COLO829 (cell line): ENCODE measurements around the gene ZCCHC8.

Source experiments
- DNase-seq: peaks from one replicate; pipeline ENCODE4 v3.0.0; 2012; ENCODE audit warnings: low spot score

ZCCHC8 gene

DNA sequence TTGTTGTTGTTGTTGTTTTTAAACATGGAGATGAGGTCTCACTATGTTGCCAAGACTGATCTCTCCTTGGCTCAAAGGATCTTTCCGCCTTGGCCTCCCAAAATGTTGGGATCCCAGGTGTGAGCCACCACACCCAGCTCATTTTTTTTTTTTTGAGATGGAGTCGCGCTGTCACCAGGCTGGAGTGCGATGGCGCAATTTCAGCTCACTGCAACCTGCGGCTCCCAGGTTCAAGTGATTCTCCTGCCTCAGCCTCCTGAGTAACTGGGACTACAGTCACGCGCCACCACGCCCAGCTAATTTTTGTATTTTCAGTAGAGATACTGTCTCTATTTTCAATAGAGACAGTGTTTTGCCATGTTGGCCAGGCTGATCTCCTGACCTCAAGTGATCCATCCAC is 73.3 kb downstream of the ZCCHC8 start:
- DNase-seq: no peak

DNA sequence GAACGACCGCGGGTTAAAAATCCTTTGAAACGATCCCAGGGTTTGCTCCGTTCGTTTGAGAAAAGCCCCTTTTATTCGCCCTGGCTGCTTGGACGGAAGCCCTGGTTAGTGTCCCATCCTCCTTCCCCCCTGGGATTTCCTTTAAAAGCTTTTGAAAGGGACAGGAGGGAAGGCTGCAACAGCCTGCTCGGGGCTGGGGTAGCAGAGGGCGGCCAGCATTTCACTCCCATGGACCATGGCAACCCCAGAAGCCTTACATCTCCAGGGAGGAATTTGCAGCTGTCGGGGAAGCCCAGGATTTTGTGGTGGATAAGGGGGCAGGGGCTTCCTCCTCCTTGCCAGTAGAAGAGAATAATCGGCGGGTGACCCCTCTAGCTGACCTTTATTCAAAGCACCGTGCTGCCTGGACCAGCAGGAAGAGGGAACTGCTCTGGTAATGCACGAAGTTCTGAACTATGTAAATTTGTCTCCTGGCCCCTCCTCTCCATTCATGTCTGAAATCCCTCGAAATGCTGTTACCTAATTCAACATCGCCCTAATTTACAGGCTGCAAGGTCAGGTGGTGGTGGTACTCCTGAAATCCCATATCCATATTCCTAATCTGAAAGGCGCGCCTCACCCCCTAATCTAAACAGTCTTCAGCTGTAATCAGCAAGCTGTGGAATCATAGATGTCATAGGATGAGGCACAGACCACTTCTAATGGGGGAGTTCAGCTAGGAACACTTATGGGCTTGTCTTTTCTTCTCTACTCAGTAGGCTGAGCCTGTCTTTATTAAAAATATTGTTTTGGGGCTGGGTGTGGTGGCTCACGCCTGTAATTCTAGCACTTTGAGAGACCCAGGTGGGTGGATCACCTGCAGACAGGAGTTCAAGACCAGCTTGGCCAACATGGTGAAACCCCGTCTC is 77.2 kb downstream of the ZCCHC8 start:
- no peak for DNase-seq

DNA sequence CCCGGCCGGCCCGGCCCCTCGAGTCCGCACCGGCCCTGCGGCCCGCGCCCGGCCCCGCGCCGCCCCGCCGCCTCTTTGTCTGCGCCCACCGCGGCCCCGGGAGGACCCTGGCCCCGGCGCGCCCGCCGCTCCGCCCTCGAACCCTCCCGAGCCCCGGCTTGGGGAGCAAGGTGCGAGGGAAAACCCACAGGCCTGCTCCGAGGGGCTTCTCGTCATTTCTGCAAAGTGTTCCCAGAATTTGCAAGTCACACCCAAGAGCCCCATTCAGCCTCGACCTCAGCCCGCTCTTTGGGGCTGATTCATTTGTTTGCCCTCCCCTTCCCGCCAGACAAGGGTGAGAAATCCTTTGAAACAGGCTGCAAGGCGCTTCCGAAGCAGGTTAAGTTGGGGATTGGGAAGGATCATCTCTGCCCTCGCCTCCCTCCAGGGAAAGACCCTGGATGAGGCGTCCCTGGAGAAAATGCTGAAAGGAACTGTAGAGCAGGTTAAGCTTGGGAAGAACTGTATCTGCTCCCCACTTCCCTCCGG is 77.9 kb downstream of the ZCCHC8 start:
- no peak for DNase-seq

DNA sequence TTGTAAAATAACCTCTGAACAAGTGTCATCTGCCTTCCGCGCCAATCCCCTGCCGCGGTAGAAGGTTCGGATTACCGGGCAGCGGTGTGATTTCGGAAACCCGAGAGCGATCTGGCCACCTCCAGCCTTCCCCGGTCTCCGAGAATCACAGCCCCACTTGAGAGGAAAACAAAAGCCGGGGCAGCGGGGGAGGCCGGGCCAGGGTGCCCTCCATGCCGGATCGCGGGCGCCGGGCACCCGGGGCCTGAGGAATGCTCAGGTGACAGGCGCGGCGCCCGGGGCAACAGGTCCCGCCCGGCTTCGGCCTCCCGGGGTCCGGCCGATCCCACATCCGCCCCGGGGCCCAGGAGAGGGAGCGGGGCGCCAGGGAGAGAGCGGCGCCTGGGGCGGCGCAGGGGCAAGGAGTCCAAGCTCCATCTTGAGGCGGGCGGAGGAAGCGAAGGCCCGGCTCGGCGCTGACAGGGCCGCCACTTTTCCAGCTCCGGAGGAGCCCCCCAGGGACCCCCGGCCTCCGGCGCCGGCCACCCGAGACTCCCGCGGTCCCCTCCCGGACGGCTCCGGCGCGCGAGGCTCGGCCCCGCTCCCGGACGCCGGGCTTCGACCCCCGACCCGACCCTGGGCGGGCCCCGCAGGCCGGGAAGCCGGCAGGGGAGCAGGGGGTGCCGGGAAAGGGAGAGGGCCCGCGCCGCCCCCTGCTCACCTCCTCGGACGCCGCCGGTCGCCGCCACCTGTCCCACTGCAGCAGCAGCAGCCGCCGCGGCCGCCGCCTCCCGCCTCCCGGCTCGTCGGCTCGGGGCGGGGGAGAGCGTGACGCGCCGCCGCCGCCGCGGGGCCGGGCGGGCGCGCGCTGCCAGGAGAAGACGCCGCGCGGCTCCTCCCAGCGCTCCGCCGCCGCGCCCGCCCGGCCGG is 78.7 kb downstream of the ZCCHC8 start, which contains the start of gene CLIP1:
TSS of gene CLIP1 (minus strand) at position 849 of the 909 bp plus-strand sequence. CDS start 42,217 bp downstream, outside the sequence.
- no peak for DNase-seq
